NB4 (cell line): ENCODE results near the gene ZNF148.
A peak's percentile ranks its signal among the peaks of the same experiment; 100 is the strongest.

Source experiments
- DNase-seq: peaks from one replicate; pipeline ENCODE4 v3.0.0; 2010; ENCODE audit warnings: low read depth
- H3K4me3 ChIP-seq: one replicate; pipeline ENCODE4 v1.5.1; 2011; ENCODE audit warnings: mild to moderate bottlenecking, low read depth, low read length, moderate library complexity
- MAX ChIP-seq: IDR thresholded peaks from 2 replicates; pipeline ENCODE4 v1.6.1; 2011; ENCODE audit warnings: low read depth, low read length
- MYC ChIP-seq: IDR thresholded peaks from 2 replicates; pipeline ENCODE4 v1.6.1; 2011; ENCODE audit warnings: low read depth, low read length
- POLR2A ChIP-seq: IDR thresholded peaks from 2 replicates; pipeline ENCODE4 v1.6.1; 2011; ENCODE audit warnings: mild to moderate bottlenecking; ENCODE audit not compliant: insufficient read length; ENCODE audit errors: extremely low read depth
- TF ChIP-seq, protein P1 (sequence below): IDR thresholded peaks from one replicate; pipeline ENCODE4 v1.5.1; 2012; ENCODE audit warnings: low read depth, low read length

Gene ZNF148

GRCh38 chr3:125202197-125202596 lies 172.9 kb downstream of the ZNF148 start:
- peak; percentile 42 for DNase-seq
- H3K4me3 ChIP-seq: no peak overlapping the region
- no peak for TF ChIP-seq MAX
- TF ChIP-seq, protein P1, sequence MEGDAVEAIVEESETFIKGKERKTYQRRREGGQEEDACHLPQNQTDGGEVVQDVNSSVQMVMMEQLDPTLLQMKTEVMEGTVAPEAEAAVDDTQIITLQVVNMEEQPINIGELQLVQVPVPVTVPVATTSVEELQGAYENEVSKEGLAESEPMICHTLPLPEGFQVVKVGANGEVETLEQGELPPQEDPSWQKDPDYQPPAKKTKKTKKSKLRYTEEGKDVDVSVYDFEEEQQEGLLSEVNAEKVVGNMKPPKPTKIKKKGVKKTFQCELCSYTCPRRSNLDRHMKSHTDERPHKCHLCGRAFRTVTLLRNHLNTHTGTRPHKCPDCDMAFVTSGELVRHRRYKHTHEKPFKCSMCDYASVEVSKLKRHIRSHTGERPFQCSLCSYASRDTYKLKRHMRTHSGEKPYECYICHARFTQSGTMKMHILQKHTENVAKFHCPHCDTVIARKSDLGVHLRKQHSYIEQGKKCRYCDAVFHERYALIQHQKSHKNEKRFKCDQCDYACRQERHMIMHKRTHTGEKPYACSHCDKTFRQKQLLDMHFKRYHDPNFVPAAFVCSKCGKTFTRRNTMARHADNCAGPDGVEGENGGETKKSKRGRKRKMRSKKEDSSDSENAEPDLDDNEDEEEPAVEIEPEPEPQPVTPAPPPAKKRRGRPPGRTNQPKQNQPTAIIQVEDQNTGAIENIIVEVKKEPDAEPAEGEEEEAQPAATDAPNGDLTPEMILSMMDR: peak; percentile 9

DNA sequence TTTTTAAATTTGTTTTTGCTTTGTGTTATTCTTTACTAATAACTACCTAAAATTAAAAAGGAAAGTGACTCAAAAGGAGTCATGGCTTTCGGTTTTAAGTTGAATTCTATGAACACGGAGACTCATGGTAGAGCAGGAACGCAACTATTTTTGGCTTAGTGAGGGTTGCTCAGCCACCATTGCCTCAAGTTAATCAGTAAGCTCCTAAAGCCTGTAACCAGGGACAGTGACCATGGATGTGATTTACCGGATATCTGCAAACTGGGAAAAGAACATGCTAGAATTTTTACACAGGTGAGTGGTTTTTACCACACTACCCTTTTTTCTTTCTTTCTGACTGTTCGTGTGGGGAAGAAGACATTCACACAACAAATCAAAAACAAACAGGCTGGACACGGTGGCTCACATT lies 174.4 kb downstream of the ZNF148 start:
- no peak overlapping the region for H3K4me3 ChIP-seq
- TF ChIP-seq MYC (no peak), POLR2A (no peak), MAX (no peak)
- TF ChIP-seq, protein P1: no peak
- DNase-seq: no peak

GRCh38 chr3:125194849-125195601 lies 180.1 kb downstream of the ZNF148 start:
- H3K4me3 ChIP-seq: no peak overlapping the region
- TF ChIP-seq MYC (no peak), MAX (no peak)
- TF ChIP-seq, protein P1: no peak
- DNase-seq: no peak

- TF ChIP-seq POLR2A: no peak
- no peak for TF ChIP-seq MYC
- DNase-seq: no peak
- H3K4me3 ChIP-seq: no peak overlapping the region
Observed at GRCh38 chr3:125194061-125194848, 180.9 kb downstream of the ZNF148 start.

- TF ChIP-seq, protein P1: no peak
- TF ChIP-seq MAX (no peak), POLR2A (no peak), MYC (no peak)
- DNase-seq: no peak
- no peak overlapping the region for H3K4me3 ChIP-seq
Observed at GRCh38 chr3:125192190-125193035, 182.7 kb downstream of the ZNF148 start.

- TF ChIP-seq, protein P1: no peak
- DNase-seq: no peak
- H3K4me3 ChIP-seq: no peak overlapping the region
Observed at GRCh38 chr3:125191730-125192129, 183.4 kb downstream of the ZNF148 start.
